Glutamatergic neuron (in vitro differentiated cells): Measurements from ENCODE around the gene USP8. TPM values are rescaled to one million over a fixed set of nuclear protein-coding genes. Genes with fewer than 3 reads are reported as not detected.

Source experiments
- DNase-seq: peaks from one replicate; pipeline ENCODE4 v3.0.0; 2022
- H3K27ac Mint-ChIP-seq: one replicate; pipeline ENCODE4 v1.8.0; 2020; ENCODE audit warnings: mild to moderate bottlenecking, mixed read lengths, inconsistent platforms; ENCODE audit not compliant: unreplicated experiment
- H3K27me3 Mint-ChIP-seq: one replicate; pipeline ENCODE4 v1.8.0; 2020; ENCODE audit warnings: mild to moderate bottlenecking, moderate library complexity, mixed read lengths, inconsistent platforms; ENCODE audit not compliant: unreplicated experiment
- H3K36me3 Mint-ChIP-seq: one replicate; pipeline ENCODE4 v1.8.0; 2020; ENCODE audit warnings: mild to moderate bottlenecking, mixed read lengths, inconsistent platforms; ENCODE audit not compliant: unreplicated experiment
- H3K4me1 Mint-ChIP-seq: one replicate; pipeline ENCODE4 v1.8.0; 2020; ENCODE audit warnings: mild to moderate bottlenecking, low read depth, mixed read lengths, inconsistent platforms; ENCODE audit not compliant: unreplicated experiment
- H3K4me3 Mint-ChIP-seq: one replicate; pipeline ENCODE4 v1.8.0; 2020; ENCODE audit warnings: mild to moderate bottlenecking, mixed read lengths, inconsistent platforms; ENCODE audit not compliant: unreplicated experiment
- H3K9me3 Mint-ChIP-seq: one replicate; pipeline ENCODE4 v1.8.0; 2020; ENCODE audit warnings: mild to moderate bottlenecking, moderate library complexity, mixed read lengths, inconsistent platforms; ENCODE audit not compliant: unreplicated experiment
- CTCF ChIP-seq: fragments of 200-600 bp; sonication (generic); IDR thresholded peaks from one replicate; pipeline ENCODE4 v1.5.0; 2021; ENCODE audit not compliant: partially characterized antibody, unreplicated experiment
- total RNA-seq: library from RNA; stranded (reverse); fragmentation: NEBNext Ultra II Directional; extraction: Animal tissue kit (Norgen Biotek cat#: 25700); gene quantifications from one replicate; pipeline ENCODE4 v1.2.1, GENCODE V29; 2021; ENCODE audit not compliant: unreplicated experiment

Gene USP8
- total RNA-seq, 1 donor from 2014 or later: 49.3 TPM

GRCh38 chr15:50542887-50543210 is 118.6 kb downstream of the USP8 start:
- no peaks in the 10 kb centered on the region for H3K36me3 Mint-ChIP-seq
- H3K4me1 Mint-ChIP-seq: no peaks in the 10 kb centered on the region
- DNase-seq: no peak
- H3K9me3 Mint-ChIP-seq: no peaks in the 10 kb centered on the region
- no peaks in the 10 kb centered on the region for H3K27me3 Mint-ChIP-seq
- TF ChIP-seq CTCF: no peak
- H3K4me3 Mint-ChIP-seq: no peak overlapping the region
- no peak overlapping the region for H3K27ac Mint-ChIP-seq

DNA sequence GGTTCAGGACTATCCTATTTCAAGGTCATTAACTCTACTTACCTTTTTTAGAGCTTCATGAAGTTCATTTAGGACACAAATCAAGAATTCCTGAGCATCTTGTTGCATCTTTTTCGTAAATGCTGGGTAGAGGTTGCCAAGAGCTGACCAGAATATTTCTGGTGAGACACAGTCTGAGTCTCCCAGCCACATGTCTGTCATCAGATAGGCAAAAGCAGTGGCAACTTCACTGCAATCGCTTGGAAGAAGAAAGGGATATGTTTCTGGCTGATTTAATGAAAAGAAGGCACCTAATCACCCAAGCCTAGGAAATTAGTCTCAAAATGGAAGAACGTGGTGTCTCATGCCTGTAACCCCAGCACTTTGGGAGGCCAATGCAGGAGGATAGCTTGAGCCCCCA is 119.4 kb downstream of the USP8 start:
- H3K36me3 Mint-ChIP-seq: no peaks in the 10 kb centered on the region
- no peak for TF ChIP-seq CTCF

GRCh38 chr15:50544368-50544767 is 120.2 kb downstream of the USP8 start:
- DNase-seq: no peak
- no peaks in the 10 kb centered on the region for H3K4me1 Mint-ChIP-seq
- H3K36me3 Mint-ChIP-seq: no peaks in the 10 kb centered on the region
- H3K27ac Mint-ChIP-seq: no peak overlapping the region
- H3K27me3 Mint-ChIP-seq: peaks cover 2% of the 10 kb centered on the region
- no peak for TF ChIP-seq CTCF
- H3K4me3 Mint-ChIP-seq: no peak overlapping the region
- H3K9me3 Mint-ChIP-seq: no peaks in the 10 kb centered on the region

More for the DNA sequence above, 119.4 kb downstream of the USP8 start:
- Mint-ChIP-seq H3K27ac (no peak overlapping the region), H3K4me3 (no peak overlapping the region), H3K9me3 (no peaks in the 10 kb centered on the region), H3K27me3 (no peaks in the 10 kb centered on the region), H3K4me1 (no peaks in the 10 kb centered on the region)
- DNase-seq: no peak

DNA sequence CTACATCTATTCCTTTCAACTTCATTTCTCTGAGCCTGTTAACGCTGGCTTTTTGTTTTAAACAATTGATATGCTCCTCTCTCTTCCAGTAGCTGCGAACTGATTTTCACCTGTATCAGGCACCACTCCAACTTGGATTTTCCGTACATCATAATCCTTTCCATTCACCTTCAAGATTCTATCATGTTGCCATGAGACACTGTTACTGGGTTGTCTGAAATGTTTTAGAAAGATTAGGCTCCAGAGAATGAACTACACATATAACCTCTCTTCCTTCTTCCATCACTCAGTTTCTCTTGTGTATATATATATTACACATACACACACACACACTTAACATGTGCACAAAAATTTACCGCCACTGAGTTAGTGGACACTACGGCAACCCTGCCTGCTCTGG is 122.4 kb downstream of the USP8 start, which contains the start of gene USP50:
Gene USP50 (minus strand): TSS at position 101 of the 400 bp plus-strand sequence. CDS start 141 bp downstream, outside the sequence.
- Mint-ChIP-seq H3K27ac (no peak within 1 kb of the TSS), H3K4me1 (no peaks in the 10 kb centered on the region), H3K9me3 (no peaks in the 10 kb centered on the region), H3K36me3 (no peaks in the 10 kb centered on the region), H3K4me3 (no peak within 1 kb of the TSS), H3K27me3 (peaks cover 2% of the 10 kb centered on the region)
- TF ChIP-seq CTCF: no peak
- no peak for DNase-seq

- Mint-ChIP-seq H3K9me3 (no peaks in the 10 kb centered on the region), H3K4me1 (no peaks in the 10 kb centered on the region), H3K27me3 (peaks cover 2% of the 10 kb centered on the region), H3K4me3 (no peak overlapping the region), H3K36me3 (peaks cover 5% of the 10 kb centered on the region), H3K27ac (no peak overlapping the region)
- DNase-seq: no peak
- TF ChIP-seq CTCF: no peak
These were observed 125.1 kb downstream of the USP8 start for GRCh38 chr15:50549326-50549725.
